Astrocyte (in vitro differentiated cells and primary cell): ENCODE data around the gene C10orf90. TPM values are rescaled to one million over a fixed set of nuclear protein-coding genes. Genes with fewer than 3 reads are reported as not detected.

Experiments used
- DNase-seq: peaks from one replicate; pipeline ENCODE4 v3.0.0-alpha.2; 2010; ENCODE audit warnings: low read depth
- FAIRE-seq: peaks from 2 replicates; lab custom pipeline; 2011; peaks lifted over from hg19 to GRCh38; lab: Jason Lieb, UNC
- H2AFZ ChIP-seq: 2 replicates; pipeline ENCODE4 v1.6.0; 2012; ENCODE audit warnings: low read depth, low read length, inconsistent platforms
- H3K27ac ChIP-seq: 2 replicates; pipeline ENCODE4 v1.5.1; 2011; ENCODE audit warnings: low read depth, low read length, inconsistent platforms
- H3K27me3 ChIP-seq: 2 replicates; pipeline ENCODE4 v1.6.0; 2011; ENCODE audit warnings: low read length, inconsistent platforms; ENCODE audit not compliant: insufficient read depth
- H3K36me3 ChIP-seq: 2 replicates; pipeline ENCODE4 v1.5.1; 2011; ENCODE audit warnings: low read length, inconsistent platforms; ENCODE audit not compliant: insufficient read depth
- H3K4me1 ChIP-seq: 2 replicates; pipeline ENCODE4 v1.5.1; 2011; ENCODE audit warnings: low read length, inconsistent platforms; ENCODE audit not compliant: insufficient read depth
- H3K4me2 ChIP-seq: 2 replicates; pipeline ENCODE4 v1.6.0; 2012; ENCODE audit warnings: low read length, inconsistent platforms
- H3K4me3 ChIP-seq: 2 replicates; pipeline ENCODE4 v1.5.1; 2011; ENCODE audit warnings: low read depth, mild to moderate bottlenecking, low read length, inconsistent platforms; ENCODE audit not compliant: insufficient read depth
- H3K79me2 ChIP-seq: 2 replicates; pipeline ENCODE4 v1.6.0; 2012; ENCODE audit warnings: mild to moderate bottlenecking, low read length, inconsistent platforms; ENCODE audit not compliant: insufficient read depth
- H3K9ac ChIP-seq: 2 replicates; pipeline ENCODE4 v1.6.0; 2012; ENCODE audit warnings: mild to moderate bottlenecking, low read length, inconsistent platforms
- H3K9me3 ChIP-seq: 2 replicates; pipeline ENCODE4 v1.5.1; 2012; ENCODE audit warnings: low read depth, mild to moderate bottlenecking, low read length, inconsistent platforms; ENCODE audit not compliant: insufficient read depth
- H4K20me1 ChIP-seq: 2 replicates; pipeline ENCODE4 v1.6.0; 2012; ENCODE audit warnings: low read length, inconsistent platforms; ENCODE audit not compliant: insufficient read depth
- H3K27ac Mint-ChIP-seq: one replicate; pipeline ENCODE4 v1.8.0; 2021; ENCODE audit warnings: mild to moderate bottlenecking, mixed read lengths; ENCODE audit not compliant: unreplicated experiment
- H3K27me3 Mint-ChIP-seq: one replicate; pipeline ENCODE4 v1.8.0; 2021; ENCODE audit warnings: low read depth, mixed read lengths; ENCODE audit not compliant: unreplicated experiment
- H3K36me3 Mint-ChIP-seq: one replicate; pipeline ENCODE4 v1.8.0; 2021; ENCODE audit warnings: low read depth, mixed read lengths; ENCODE audit not compliant: unreplicated experiment
- H3K4me1 Mint-ChIP-seq: one replicate; pipeline ENCODE4 v1.8.0; 2021; ENCODE audit warnings: low read depth, mixed read lengths; ENCODE audit not compliant: unreplicated experiment
- H3K4me3 Mint-ChIP-seq: one replicate; pipeline ENCODE4 v1.8.0; 2021; ENCODE audit warnings: mild to moderate bottlenecking, moderate library complexity, mixed read lengths; ENCODE audit not compliant: unreplicated experiment
- H3K9me3 Mint-ChIP-seq: one replicate; pipeline ENCODE4 v1.8.0; 2021; ENCODE audit warnings: mild to moderate bottlenecking, mixed read lengths; ENCODE audit not compliant: unreplicated experiment
- CTCF ChIP-seq: IDR thresholded peaks from 2 replicates; pipeline ENCODE4 v1.5.1; 2011; ENCODE audit warnings: low read depth, mild to moderate bottlenecking, inconsistent platforms, low read length, moderate library complexity; ENCODE audit not compliant: insufficient read depth
- EZH2 ChIP-seq: IDR thresholded peaks from 2 replicates; pipeline ENCODE4 v1.6.1; 2012; ENCODE audit warnings: mild to moderate bottlenecking, low read length, inconsistent platforms; ENCODE audit not compliant: insufficient read depth
- total RNA-seq: library from RNA; stranded (reverse); gene quantifications from 2 replicates; pipeline ENCODE4 v1.2.1, GENCODE V29; 2021

C10orf90 gene
- total RNA-seq, 1 donor from 2014 or later, result not detected

GRCh38 chr10:126470991-126471390, 199.5 kb downstream of the C10orf90 start:
- FAIRE-seq, result no peak
- DNase-seq, result no peak

GRCh38 chr10:126469692-126470091, 200.8 kb downstream of the C10orf90 start:
- peaks cover 33% of the 10 kb centered on the region for H3K27me3 ChIP-seq
- H3K4me1 ChIP-seq, result peaks cover 13% of the 10 kb centered on the region
- Mint-ChIP-seq H3K27me3 (peaks cover 15% of the 10 kb centered on the region), H3K36me3 (no peaks in the 10 kb centered on the region), H3K27ac (no peak overlapping the region), H3K9me3 (no peaks in the 10 kb centered on the region), H3K4me3 (no peak overlapping the region), H3K4me1 (peaks cover 20% of the 10 kb centered on the region)
- no peaks in the 10 kb centered on the region for H3K79me2 ChIP-seq
- H3K9me3 ChIP-seq, result no peaks in the 10 kb centered on the region
- no peak overlapping the region for H3K9ac ChIP-seq
- TF ChIP-seq CTCF (no peak), EZH2 (no peak)
- FAIRE-seq (no peak), DNase-seq (no peak)
- H3K4me2 ChIP-seq, result peak overlapping the region; percentile 16
- no peak overlapping the region for H2AFZ ChIP-seq
- no peak overlapping the region for H3K27ac ChIP-seq
- no peak overlapping the region for H3K4me3 ChIP-seq
- H3K36me3 ChIP-seq, result no peaks in the 10 kb centered on the region
- no peaks in the 10 kb centered on the region for H4K20me1 ChIP-seq

More at GRCh38 chr10:126470991-126471390, 199.5 kb downstream of the C10orf90 start:
- Mint-ChIP-seq H3K27me3 (peaks cover 12% of the 10 kb centered on the region), H3K4me3 (no peak overlapping the region), H3K36me3 (peaks cover 2% of the 10 kb centered on the region), H3K4me1 (peaks cover 31% of the 10 kb centered on the region), H3K9me3 (no peaks in the 10 kb centered on the region), H3K27ac (no peak overlapping the region)
- TF ChIP-seq CTCF (no peak), EZH2 (no peak)
- H3K27me3 ChIP-seq, result peaks cover 30% of the 10 kb centered on the region
- H3K4me1 ChIP-seq, result peaks cover 14% of the 10 kb centered on the region
- H3K4me2 ChIP-seq, result no peak overlapping the region
- H3K9ac ChIP-seq, result no peak overlapping the region
- no peaks in the 10 kb centered on the region for H4K20me1 ChIP-seq
- no peaks in the 10 kb centered on the region for H3K79me2 ChIP-seq
- H3K27ac ChIP-seq, result no peak overlapping the region
- no peak overlapping the region for H3K4me3 ChIP-seq
- no peak overlapping the region for H2AFZ ChIP-seq
- no peaks in the 10 kb centered on the region for H3K9me3 ChIP-seq
- H3K36me3 ChIP-seq, result no peaks in the 10 kb centered on the region

GRCh38 chr10:126468876-126469643, 201.4 kb downstream of the C10orf90 start:
- Histone ChIP-seq H3K9me3 (no peaks in the 10 kb centered on the region), H3K27me3 (peaks cover 38% of the 10 kb centered on the region), H4K20me1 (no peaks in the 10 kb centered on the region), H3K27ac (no peak overlapping the region), H3K79me2 (no peaks in the 10 kb centered on the region), H2AFZ (no peak overlapping the region), H3K36me3 (no peaks in the 10 kb centered on the region), H3K4me1 (peaks cover 13% of the 10 kb centered on the region), H3K9ac (no peak overlapping the region), H3K4me3 (no peak overlapping the region), H3K4me2 (peak overlapping the region; percentile 16)
- H3K27ac Mint-ChIP-seq, result no peak overlapping the region
- H3K4me3 Mint-ChIP-seq, result no peak overlapping the region
- no peaks in the 10 kb centered on the region for H3K9me3 Mint-ChIP-seq
- TF ChIP-seq CTCF (no peak), EZH2 (no peak)
- peak; percentile 29 for FAIRE-seq
- peaks cover 20% of the 10 kb centered on the region for H3K4me1 Mint-ChIP-seq
- H3K27me3 Mint-ChIP-seq, result peaks cover 16% of the 10 kb centered on the region
- peak; percentile 74 for DNase-seq
- no peaks in the 10 kb centered on the region for H3K36me3 Mint-ChIP-seq
